ENCODE data around the gene FUT4.
"Not testable (repeated sequence)": the region's sequence is repeated elsewhere in the genome, so short reads cannot be mapped to it uniquely, and the experiment has no call there.

FUT4 gene

DNA sequence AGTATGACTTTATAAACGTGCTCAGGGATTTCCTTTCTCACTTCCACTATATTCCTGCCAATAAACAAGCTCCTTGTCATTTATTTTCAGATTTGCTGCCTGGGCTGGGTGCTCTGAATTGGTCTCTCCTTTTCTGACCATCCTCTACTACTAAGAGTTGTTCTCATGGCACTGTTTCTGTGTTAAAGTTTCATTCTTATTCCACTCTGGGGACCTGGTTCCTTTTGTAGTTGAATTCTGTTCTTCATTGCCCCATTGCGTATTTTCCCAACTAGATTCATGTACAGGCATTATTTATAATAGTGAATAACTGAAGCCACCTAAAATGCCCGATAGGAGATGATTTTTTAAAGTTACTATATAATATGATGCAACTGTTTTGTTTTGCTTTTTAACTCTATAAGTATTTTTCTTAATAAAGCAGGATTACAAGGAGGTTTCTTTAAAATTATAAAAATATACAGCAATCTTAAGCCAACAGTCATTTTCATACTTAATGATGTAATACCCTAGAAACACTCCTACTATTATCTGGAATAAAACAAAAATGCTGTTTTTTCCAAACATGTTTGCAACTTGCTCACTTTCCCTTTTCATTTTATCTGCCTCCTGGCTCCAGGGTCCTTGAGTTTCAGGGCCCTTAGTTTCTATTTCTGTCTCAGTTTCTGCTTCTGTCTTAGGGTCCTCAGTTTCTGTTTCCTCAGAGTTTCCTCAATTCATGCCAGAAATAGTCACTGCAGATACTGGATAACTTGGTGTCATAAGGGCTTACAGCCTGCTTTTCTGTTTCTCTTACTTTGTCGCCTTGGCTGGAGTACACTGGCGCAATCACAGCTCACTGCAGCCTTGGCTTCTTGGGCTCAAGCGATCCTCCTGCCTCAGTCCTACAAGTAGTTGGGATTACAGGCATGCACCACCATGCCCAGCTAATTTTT, 9.8 kb upstream of the FUT4 start:
- no peak for DNase-seq (ENCODE audit: low read depth in 2 of 2)

DNA sequence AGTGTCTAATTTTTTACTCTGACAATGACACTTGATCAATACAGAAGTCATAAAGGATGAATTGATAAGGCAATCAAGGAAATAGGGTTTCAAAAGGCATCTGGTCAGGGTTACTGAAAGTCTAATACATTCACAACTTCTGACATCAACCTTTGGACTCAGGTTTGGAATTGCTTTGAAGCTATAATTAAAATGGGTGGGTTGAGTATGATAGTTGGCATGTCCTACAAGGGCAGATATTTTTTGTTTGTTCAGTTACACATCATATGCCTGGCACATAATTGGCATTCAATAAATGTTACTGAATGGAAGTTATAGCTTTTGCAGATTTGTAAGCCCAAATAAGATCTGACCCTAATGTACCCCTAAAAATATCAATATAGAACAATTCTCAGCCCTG, 7.3 kb upstream of the FUT4 start:
- DNase-seq (ENCODE audit: low read depth in 2 of 2): no peak

DNA sequence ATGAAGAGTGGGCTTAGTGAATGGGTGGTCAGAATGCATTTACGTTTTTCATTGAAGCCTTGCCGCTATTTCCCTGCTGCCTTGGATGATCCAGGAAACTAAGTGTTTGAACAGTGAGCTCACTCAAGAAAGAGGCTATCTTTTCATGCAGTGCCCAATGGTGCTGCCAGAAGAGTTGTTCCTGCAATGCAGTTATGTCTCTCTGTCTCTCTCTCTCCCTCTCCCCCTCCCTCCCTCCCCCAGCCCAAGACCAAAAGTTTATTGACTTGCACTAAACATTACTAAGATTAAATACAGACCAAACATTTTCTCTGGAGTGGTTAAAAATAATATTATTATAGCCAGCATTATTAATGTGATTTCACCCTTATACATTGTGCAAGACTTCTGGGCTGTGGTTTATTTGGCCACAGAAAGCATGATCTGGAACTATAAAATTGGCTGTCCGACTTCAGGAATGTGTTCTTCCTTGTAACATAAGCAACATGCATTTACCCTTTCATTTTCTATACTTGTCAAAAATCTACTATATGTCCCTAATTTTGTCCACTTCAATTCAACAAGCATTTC, 6.6 kb upstream of the FUT4 start:
- no peak for DNase-seq (ENCODE audit: low read depth in 2 of 2)

DNA sequence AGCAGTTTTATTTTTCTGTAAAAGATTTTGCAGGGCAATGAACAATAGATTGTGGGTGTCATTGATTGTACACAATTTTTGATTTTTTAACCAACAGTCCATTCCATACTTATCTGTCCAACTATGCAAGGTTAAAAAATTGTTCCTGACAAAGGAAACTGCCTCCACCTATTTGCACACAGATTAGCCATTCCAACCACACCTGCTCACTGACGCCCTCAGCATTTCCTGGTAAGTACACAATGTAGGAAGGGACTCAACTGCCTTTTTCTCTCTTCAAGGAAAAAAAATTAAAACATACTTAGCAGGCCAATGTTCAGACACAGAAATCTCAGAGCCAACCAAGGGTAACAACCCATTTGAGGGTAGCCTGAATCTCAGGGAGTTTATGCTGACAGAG, 4.3 kb upstream of the FUT4 start:
- DNase-seq (ENCODE audit: low read depth in 2 of 2): no peak

DNA sequence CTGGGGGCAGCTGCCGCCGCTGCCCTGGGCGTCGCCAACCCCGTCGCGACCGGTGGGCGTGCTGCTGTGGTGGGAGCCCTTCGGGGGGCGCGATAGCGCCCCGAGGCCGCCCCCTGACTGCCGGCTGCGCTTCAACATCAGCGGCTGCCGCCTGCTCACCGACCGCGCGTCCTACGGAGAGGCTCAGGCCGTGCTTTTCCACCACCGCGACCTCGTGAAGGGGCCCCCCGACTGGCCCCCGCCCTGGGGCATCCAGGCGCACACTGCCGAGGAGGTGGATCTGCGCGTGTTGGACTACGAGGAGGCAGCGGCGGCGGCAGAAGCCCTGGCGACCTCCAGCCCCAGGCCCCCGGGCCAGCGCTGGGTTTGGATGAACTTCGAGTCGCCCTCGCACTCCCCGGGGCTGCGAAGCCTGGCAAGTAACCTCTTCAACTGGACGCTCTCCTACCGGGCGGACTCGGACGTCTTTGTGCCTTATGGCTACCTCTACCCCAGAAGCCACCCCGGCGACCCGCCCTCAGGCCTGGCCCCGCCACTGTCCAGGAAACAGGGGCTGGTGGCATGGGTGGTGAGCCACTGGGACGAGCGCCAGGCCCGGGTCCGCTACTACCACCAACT, 1.0 kb downstream of the FUT4 start:
- DNase-seq (ENCODE audit: low read depth in 2 of 2): peak; percentile 7 to 27

DNA sequence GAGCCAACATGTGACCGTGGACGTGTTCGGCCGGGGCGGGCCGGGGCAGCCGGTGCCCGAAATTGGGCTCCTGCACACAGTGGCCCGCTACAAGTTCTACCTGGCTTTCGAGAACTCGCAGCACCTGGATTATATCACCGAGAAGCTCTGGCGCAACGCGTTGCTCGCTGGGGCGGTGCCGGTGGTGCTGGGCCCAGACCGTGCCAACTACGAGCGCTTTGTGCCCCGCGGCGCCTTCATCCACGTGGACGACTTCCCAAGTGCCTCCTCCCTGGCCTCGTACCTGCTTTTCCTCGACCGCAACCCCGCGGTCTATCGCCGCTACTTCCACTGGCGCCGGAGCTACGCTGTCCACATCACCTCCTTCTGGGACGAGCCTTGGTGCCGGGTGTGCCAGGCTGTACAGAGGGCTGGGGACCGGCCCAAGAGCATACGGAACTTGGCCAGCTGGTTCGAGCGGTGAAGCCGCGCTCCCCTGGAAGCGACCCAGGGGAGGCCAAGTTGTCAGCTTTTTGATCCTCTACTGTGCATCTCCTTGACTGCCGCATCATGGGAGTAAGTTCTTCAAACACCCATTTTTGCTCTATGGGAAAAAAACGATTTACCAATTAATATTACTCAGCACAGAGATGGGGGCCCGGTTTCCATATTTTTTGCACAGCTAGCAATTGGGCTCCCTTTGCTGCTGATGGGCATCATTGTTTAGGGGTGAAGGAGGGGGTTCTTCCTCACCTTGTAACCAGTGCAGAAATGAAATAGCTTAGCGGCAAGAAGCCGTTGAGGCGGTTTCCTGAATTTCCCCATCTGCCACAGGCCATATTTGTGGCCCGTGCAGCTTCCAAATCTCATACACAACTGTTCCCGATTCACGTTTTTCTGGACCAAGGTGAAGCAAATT, 1.8 kb downstream of the FUT4 start:
- DNase-seq (ENCODE audit: low read depth in 2 of 2): no peak

DNA sequence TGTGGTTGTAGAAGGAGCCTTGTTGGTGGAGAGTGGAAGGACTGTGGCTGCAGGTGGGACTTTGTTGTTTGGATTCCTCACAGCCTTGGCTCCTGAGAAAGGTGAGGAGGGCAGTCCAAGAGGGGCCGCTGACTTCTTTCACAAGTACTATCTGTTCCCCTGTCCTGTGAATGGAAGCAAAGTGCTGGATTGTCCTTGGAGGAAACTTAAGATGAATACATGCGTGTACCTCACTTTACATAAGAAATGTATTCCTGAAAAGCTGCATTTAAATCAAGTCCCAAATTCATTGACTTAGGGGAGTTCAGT, 2.4 kb downstream of the FUT4 start:
- no peak for DNase-seq (ENCODE audit: low read depth in 2 of 2)

DNA sequence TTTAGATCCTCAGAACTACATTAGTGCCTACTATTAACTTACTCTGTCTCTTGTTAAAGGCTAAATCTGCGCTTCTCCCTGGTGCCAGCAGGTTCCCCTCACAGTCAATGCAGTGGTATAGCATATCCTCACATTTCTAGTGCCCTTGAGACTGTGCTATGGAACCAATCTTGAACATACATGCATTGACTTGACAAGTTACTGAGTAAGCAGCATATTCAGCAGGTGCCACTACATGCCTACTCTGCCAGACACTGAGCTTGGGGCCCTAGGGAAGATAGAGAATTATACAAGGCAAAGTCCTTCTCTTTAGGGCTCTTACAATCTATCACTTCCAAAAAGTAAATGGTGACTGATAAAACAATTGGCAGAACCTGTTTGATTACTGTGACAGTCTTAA, 3.2 kb downstream of the FUT4 start:
- no peak for DNase-seq (ENCODE audit: low read depth in 2 of 2)

DNA sequence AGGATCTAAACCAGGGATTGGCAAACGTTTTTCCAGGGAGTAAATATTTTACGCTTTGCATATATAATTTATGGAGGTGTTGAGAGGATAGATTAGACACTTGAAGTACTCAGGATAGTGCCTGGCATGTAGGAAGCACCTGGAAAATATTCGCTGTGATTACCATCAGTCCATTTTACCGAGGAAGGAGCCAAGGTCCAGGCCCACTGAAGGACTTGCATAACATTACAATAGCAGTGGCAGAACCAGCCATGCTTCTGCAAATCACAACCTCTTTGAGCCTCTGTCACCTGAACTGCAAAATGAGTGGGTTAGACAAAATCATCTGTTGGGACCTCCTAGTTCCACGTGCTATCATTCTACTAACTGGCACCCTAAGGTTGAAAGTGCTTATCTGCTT, 5.4 kb downstream of the FUT4 start:
- DNase-seq (ENCODE audit: low read depth in 2 of 2): no peak

DNA sequence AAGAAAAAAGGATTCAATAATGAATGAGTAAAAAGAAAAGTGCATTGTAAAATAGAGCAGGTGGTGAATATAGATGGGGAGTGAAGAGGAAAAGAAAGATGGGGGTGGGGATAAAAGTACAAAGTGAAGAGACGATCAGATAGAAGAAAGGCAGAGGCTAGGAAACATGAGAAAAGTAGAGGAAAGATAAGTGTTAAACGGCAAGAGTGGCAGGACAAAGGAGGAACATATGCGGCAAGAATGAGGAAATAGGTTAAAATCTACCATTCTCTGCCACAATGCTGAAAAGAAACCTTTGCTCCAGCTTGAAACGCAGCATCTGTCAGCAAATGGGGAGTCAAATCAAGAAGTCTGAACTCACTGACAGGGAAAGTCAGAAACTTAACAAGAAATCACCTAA, 6.8 kb downstream of the FUT4 start:
- DNase-seq (ENCODE audit: low read depth in 2 of 2): no peak

DNA sequence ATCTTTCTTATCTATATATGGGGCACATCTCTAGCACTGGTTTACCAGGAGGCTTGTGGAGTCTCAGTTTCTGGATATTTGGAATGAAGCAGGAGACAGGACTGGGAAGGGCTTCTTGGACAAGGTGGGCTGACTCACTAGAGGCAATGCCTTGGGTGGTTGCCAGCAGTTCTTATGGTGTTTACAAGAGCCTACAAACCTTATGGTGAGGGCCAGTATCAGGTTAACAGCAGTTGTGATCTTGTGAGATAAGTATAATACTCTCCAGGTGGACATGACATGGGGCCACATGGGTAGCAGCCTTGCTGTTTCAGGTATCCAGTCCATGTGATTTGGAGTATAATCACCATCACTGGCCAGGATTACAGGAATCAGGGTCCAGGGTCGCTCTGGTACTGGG, 10.2 kb downstream of the FUT4 start:
- no peak for DNase-seq (ENCODE audit: low read depth in 2 of 2)

DNA sequence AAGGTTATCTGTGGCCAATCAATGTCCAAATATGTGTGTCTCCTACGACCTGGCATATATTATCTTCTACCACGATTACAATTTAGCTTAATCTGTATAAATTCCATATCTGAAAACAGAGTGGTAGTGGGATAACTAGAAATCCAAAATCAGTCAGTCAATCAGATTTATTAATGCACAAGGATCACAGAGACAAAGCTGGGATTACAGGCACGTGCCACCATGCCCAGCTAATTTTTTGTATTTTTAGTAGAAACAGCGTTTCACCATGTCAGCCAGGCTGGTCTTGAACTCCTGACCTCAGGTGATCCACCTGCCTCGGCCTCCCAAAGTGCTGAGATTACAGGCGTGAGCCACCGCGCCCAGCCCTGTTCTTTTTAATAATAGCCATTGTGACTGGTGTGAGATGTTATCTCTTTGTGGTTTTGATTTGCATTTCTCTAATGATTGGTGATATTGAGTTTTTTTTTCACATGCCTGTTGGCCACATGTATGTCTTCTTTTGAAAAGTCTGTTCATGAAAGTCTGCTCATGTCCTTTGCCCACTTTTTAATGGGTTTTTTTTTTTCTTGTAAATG, 12.1 kb downstream of the FUT4 start:
- not testable (repeated sequence) for DNase-seq (ENCODE audit: low read depth in 2 of 2)

DNA sequence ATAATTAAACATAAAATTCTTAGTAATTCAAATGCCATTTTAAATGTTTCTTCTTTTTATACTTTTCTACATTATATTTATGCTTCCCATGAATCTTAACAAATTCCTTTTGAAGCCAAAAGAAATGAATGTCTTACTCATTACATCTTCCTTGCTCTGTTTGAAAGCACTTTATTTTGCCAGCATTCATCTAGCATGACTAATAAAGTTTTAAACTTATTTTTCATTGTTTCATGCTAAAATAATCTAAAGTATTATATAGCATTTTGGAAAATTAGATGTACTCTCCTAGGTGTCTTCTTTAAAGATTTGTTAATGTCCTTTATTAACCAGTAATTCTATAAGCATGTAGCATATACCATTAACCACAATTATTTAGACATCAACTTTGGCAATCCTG, 13.7 kb downstream of the FUT4 start:
- no peak for DNase-seq (ENCODE audit: low read depth in 2 of 2)

DNA sequence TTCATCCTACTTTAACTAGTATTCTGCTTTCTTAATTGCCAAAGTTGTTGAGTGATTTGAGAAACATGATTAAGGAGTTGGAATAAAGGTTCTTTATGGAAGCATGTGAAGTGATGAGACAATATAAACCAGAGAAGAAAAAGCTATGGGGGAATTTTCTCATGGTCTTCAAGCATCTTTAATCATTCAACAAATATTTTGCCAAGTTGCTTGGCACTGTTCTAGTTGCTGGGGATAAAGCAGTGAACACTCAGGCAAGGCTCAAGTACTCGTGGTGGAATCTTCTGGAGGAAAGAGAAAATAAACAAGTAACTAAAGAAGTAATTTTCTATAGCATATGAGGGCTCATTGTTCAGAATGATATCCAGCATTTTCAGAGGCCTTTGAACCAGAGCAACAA, 14.3 kb downstream of the FUT4 start:
- no peak for DNase-seq (ENCODE audit: low read depth in 2 of 2)

DNA sequence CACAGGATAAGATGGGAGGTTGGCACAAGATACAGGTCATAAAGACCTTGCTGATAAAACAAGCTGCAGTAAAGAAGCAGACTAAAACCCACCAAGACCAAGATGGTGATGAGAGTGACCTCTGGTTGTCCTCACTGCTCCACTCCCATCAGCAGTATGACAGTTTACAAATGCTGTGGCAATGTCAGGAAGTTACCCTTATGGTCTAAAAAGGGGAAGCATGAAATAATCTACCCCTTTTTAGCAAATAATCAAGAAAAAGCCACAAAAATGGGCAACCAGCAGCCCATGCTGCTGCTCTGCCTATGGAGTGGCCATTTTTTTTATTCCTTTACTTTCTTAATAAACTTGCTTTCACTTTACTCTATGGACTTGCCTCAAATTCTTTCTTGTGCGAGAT, 14.7 kb downstream of the FUT4 start:
- no peak for DNase-seq (ENCODE audit: low read depth in 2 of 2)

DNA sequence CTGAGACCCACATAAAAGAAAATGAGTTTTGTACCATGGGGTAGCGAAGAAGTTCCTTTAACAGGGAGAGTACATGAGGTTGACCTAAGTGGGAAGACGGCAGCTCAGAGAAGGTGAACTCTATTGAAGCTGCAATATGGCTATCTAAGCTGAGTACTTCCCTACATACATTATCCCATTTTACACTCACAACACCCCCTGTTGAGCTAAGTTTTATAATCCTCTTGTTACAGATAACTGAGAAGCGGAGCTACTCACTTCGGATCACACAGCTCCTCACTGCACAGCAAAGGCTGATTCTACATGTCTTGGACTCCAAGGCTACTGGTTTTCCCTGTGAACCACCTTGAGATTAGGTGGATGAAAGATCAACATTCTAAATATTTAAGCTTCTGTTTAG, 15.2 kb downstream of the FUT4 start:
- no peak for DNase-seq (ENCODE audit: low read depth in 2 of 2)

DNA sequence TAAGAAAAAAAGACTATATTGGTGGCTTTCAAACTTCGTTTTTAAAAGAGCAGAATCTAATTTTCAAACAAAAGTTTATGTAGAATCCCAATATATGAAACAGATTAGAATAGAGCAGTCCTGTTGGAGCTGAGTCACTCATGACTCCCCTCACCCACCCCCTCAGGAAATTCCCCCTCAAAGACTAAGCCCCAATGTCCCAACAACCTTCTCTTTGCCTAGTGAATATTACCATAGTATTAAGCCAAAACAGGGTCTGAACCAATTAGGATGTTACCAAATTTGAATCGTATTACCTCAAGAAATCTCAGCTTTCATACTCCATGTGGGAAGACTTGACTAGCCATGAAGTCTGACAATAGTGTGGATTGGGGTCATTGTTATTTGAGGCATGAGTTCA, 15.6 kb downstream of the FUT4 start:
- no peak for DNase-seq (ENCODE audit: low read depth in 2 of 2)

DNA sequence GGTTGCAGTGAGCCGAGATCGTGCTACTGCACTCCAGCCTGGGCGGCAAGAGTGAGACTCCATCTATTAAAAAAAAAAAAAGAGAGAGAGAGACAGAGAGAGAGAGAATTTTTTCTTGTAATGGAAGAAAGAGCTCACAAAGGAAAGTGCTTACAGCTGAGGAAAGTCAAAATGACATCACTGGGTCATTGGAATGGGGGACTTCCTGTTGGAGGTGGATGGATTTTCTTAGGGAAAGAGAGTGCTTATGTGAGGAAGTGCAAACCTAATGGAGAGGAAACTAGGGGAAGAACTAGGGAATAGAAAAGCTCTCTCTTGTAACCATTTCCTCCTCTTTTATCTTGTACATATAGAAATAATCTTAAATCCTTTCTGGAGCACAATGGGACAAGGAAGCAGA, 17.1 kb downstream of the FUT4 start:
- no peak for DNase-seq (ENCODE audit: low read depth in 2 of 2)

DNA sequence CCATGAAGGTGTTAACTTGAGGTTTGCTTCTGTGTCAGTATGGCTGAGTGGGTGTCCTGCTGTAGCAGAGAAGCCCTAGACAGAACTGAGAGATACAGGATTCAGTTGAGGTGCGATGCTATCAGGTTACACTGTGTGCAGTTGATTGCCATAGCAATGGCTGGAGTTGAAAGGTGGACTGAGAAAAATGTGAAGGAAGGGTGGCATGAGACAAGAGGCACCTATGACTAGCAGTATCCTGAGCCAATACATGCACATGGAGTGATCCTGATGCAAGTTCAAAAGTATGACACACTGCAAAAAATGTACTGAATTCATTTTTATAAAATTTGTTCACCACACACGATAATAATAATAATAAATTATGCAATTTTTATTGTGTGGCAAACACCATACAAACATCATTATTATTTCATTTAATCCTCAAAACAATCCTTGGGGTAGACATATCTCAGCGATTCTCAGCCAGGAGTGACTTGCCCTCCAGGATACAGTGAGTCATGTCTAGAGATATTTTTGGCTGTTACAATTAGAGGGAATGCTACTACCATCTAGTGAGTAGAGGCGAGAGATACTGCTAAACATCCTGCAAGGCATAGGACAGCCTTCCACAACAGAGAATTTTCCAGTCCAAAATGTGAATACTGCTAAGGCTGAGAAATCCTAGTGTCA, 19.6 kb downstream of the FUT4 start:
- no peak for DNase-seq (ENCODE audit: low read depth in 2 of 2)

DNA sequence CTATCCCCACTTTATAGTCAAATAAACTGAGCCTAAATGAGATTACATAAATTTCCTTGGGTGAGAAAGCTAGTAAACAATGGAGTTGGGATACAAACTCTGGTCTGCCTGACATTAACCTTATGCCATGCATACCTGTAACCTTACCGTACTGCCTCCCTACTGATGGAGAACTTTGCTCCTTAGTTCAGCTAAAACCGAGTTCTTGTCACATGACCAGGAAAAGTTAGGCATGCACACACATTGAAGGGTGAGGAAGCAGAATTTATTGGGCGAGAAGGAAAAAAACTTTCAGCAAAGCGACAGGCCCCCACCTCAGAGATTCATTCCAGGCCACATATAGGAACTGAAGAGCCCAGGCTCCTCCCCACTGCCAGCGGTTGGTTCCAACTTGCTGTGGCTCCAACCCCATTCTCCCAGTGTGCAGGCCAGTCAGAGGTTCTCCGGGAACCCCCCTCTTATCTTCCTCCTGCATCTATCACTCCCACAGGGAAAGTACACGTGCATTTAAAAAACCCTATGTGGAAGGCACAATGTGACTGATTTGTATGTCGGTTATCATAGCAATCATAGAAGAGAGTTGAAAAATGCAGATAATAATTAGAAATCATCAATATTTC, 20.2 kb downstream of the FUT4 start:
- DNase-seq (ENCODE audit: low read depth in 2 of 2): no peak

DNA sequence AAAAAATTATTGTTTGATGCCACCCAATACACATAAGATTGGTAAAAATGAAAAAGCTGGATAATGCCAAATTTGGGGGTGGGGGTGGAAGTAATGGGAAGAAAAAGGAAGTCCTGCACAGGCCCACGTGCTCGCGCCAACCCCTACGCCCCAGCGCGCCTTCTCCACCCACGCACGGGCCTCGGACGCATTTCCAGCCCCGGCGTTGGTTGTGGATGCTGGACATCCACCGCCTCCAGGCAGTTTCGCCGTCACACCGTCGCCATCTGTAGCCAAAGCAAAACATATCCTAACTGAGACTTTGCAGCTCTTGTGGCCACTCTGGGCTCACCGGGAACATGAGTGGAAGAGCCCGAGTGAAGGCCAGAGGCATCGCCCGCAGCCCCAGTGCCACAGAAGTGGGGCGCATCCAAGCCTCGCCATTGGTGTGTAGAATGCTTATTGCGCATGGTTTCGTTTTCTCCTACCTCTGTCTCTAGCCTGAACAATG, 23.5 kb downstream of the FUT4 start, which contains the start of gene PIWIL4:
TSS of gene PIWIL4 (plus strand) at position 188 of the 490 bp plus-strand sequence. CDS start at position 339, 151 bp downstream.
- no peak for DNase-seq (ENCODE audit: low read depth in 2 of 2)

All from stimulated activated CD8-positive, alpha-beta memory T cell treated with anti-CD3 and anti-CD28 coated beads, Interleukin-2, amount 100 ng/mL, for 48 hours (primary cell).